A673 (cell line): ENCODE measurements around the gene ZBTB34.

Experiments used
- CTCF ChIP-seq: fragments of 300-800, 200-600 bp; sonication (generic); conservative IDR thresholded peaks from 2 replicates; pipeline ENCODE4 v1.5.1; 2017; ENCODE audit warnings: low read depth, mild to moderate bottlenecking, antibody characterized with exemption, low read length, moderate library complexity, mixed read lengths
- EZH2 ChIP-seq: fragments of 200-600 bp; sonication (generic); IDR thresholded peaks from 2 replicates; pipeline ENCODE4 v1.6.1; 2017; ENCODE audit warnings: borderline replicate concordance, low read depth, mild to moderate bottlenecking, mixed read lengths, antibody characterized with exemption, low read length; ENCODE audit not compliant: poor library complexity, severe bottlenecking

DNA sequence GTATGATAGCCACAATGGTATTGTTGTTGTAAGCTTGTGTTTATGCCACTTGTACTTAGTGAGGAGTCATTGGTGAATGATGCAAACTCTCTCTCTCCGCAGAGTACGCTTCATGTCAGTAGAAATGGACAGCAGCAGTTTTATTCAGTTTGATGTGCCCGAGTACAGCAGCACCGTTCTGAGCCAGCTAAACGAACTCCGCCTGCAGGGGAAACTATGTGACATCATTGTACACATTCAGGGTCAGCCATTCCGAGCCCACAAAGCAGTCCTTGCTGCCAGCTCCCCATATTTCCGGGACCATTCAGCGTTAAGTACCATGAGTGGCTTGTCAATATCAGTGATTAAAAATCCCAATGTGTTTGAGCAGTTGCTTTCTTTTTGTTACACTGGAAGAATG, 18.8 kb downstream of the ZBTB34 start:
- TF ChIP-seq CTCF (no peak), EZH2 (no peak)
